ENCODE data around the gene EGLN3. TPM values are rescaled to one million over a fixed set of nuclear protein-coding genes. Genes with fewer than 3 reads are reported as not detected.
A peak's percentile ranks its signal among the peaks of the same experiment; 100 is the strongest.

Gene EGLN3
- total and polyA plus RNA-seq, 2 of the 13 experiments (the other 11 are each of a cell fraction or from before 2014, with no cell fraction given) = 0.18 to 27.3 TPM

DNA sequence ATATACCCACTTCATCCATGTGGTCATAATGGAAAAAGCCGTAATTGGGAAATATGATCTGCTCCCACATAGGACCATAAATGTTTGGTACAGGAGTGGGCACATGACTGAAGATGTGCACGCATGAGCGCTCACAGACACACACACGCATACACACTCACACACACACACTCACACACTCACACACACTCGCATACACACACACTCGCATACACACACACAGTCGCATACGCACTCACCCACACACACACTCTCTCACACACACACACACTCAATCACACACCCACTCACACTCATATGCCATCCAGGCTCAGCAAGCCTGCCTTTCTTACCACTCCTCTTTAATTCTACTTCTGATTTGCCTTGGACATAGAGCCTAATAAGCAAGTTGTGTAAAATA is 45.6 kb upstream of the EGLN3 start:
- FAIRE-seq = no peak
- in situ Hi-C loops (cut with HindIII; ENCODE audit: extremely low pct_ligation_motif_present, low pct_unique_long_range_greater_than_20kb) = no loop called here
- POLR2A ChIA-PET = no interaction called here
- WGBS (ENCODE audit: low lambda C conversion rate) = 85% methylated on average over 8 of the region's 8 CpGs
- Histone ChIP-seq H2AFZ (ENCODE audit: low read length) (no peak overlapping the region), H3K9me3 (ENCODE audit: low read length) (no peaks in the 10 kb centered on the region), H3K27ac (ENCODE audit: extremely low read length, insufficient read depth, low read length) (no peak overlapping the region), H3K27me3 (ENCODE audit: control insufficient read depth in 1 of 2, insufficient read depth in 2 of 2, low read length in 2 of 2) (peaks cover 0 to 10% of the 10 kb centered on the region in 2 experiments; a peak in 1 of 5 replicates), H3K9ac (ENCODE audit: insufficient read depth, low read depth, low read length) (no peak overlapping the region), H3K4me3 (replicated peaks in 1 of 3; ENCODE audit: insufficient read depth in 1 of 3, low read depth in 2 of 3, low read length in 3 of 3) (no peak overlapping the region), H3K79me2 (ENCODE audit: insufficient read depth, low read length) (no peaks in the 10 kb centered on the region), H3K4me2 (ENCODE audit: low read depth, low read length) (no peak overlapping the region), H3K4me1 (ENCODE audit: insufficient read depth, low read length) (no peaks in the 10 kb centered on the region), H3K36me3 (replicated peaks in 1 of 2; ENCODE audit: control insufficient read depth in 1 of 2, insufficient read depth in 2 of 2, low read length in 2 of 2) (no peaks in the 10 kb centered on the region), H4K20me1 (ENCODE audit: insufficient read depth, low read length) (no peaks in the 10 kb centered on the region)
- CTCF ChIA-PET (ENCODE audit: low intra/inter-chr PET ratio, low total read pairs) = no interaction called here
- no peak for ATAC-seq
- TF ChIP-seq FOXA1 (IDR thresholded peaks at IDR 0.05) = peak; percentile 48; the same call in 1 of the 2 replicates
- no peak for TF ChIP-seq FOXA1 (CRISPR knock-in tag; IDR thresholded peaks at IDR 0.05)
- TF ChIP-seq FOXK2 (IDR thresholded peaks at IDR 0.05) = 0 out of 2 replicates have a peak, but pooled peaks have one; percentile 18
- TF ChIP-seq, protein P1, sequence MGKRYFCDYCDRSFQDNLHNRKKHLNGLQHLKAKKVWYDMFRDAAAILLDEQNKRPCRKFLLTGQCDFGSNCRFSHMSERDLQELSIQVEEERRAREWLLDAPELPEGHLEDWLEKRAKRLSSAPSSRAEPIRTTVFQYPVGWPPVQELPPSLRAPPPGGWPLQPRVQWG (CRISPR knock-in tag; IDR thresholded peaks at IDR 0.05; ENCODE audit: borderline replicate concordance, low read depth) = no peak
- intact Hi-C loops (cut with micrococcal nuclease; ENCODE audit: unreplicated experiment) = no loop called here
- no peak for DNase-seq (ENCODE audit: low spot score)
- BruUV-seq (replicated peaks) = no TSS peak

DNA sequence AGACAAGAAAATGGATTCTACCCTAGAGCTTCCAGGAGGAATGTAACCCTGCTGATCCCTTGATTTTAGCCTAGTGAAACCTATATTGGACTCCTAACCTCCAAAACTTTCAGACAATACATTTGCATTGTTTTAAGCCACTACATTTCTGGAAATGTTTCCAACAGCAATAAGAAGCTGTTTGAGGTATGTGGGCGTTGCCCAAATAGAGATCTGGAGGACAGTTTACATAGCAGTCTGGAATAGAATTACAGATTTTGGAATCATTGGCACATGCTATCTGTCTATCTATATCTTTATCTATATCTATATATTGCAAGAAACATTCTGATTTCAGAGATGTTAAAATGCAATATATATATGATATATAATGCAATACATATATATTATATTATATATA is 42.4 kb upstream of the EGLN3 start:
- FAIRE-seq = no peak
- in situ Hi-C loops (cut with HindIII; ENCODE audit: extremely low pct_ligation_motif_present, low pct_unique_long_range_greater_than_20kb) (no loop called here), intact Hi-C loops (cut with micrococcal nuclease; ENCODE audit: unreplicated experiment) (no loop called here)
- Histone ChIP-seq H3K9me3 (ENCODE audit: low read length) (no peaks in the 10 kb centered on the region), H3K27ac (ENCODE audit: extremely low read length, insufficient read depth, low read length) (no peak overlapping the region), H4K20me1 (ENCODE audit: insufficient read depth, low read length) (no peaks in the 10 kb centered on the region), H3K4me1 (ENCODE audit: insufficient read depth, low read length) (peaks cover 17% of the 10 kb centered on the region), H3K36me3 (replicated peaks in 1 of 2; ENCODE audit: control insufficient read depth in 1 of 2, insufficient read depth in 2 of 2, low read length in 2 of 2) (no peaks in the 10 kb centered on the region), H2AFZ (ENCODE audit: low read length) (no peak overlapping the region), H3K9ac (ENCODE audit: insufficient read depth, low read depth, low read length) (no peak overlapping the region), H3K27me3 (ENCODE audit: control insufficient read depth in 1 of 2, insufficient read depth in 2 of 2, low read length in 2 of 2) (0 out of 5 replicates have a peak, but pooled peaks cover 0 to 10% of the 10 kb centered on the region in 2 experiments), H3K4me3 (replicated peaks in 1 of 3; ENCODE audit: insufficient read depth in 1 of 3, low read depth in 2 of 3, low read length in 3 of 3) (no peak overlapping the region), H3K4me2 (ENCODE audit: low read depth, low read length) (no peak overlapping the region), H3K79me2 (ENCODE audit: insufficient read depth, low read length) (no peaks in the 10 kb centered on the region)
- 4% methylated on average over 1 of the region's 1 CpG for WGBS (ENCODE audit: low lambda C conversion rate)
- DNase-seq (ENCODE audit: low spot score) = no peak
- no TSS peak for BruUV-seq (replicated peaks)
- ATAC-seq = no peak
- CTCF ChIA-PET (ENCODE audit: low intra/inter-chr PET ratio, low total read pairs) = no interaction called here
- TF ChIP-seq NCOA1 (CRISPR knock-in tag; IDR thresholded peaks at IDR 0.05) = no peak
- no peak for TF ChIP-seq SIN3B (IDR thresholded peaks at IDR 0.05; ENCODE audit: low read length)
- TF ChIP-seq NR2F6 (IDR thresholded peaks at IDR 0.05) = no peak
- TF ChIP-seq NR2F6 (CRISPR knock-in tag; IDR thresholded peaks at IDR 0.05) = no peak
- no peak for TF ChIP-seq MXD4 (CRISPR knock-in tag; IDR thresholded peaks at IDR 0.05)
- TF ChIP-seq TBX3 (IDR thresholded peaks at IDR 0.05; ENCODE audit: borderline replicate concordance) = no peak
- POLR2A ChIA-PET = no interaction called here
